HEK293T (cell line): Measurements from ENCODE around the gene MFSD12.

Experiments
- BHLHE40 ChIP-seq: fragments of 450-650 bp; IDR thresholded peaks from 2 replicates; pipeline ENCODE4 v1.6.1; 2016; ENCODE audit warnings: mild to moderate bottlenecking, moderate library complexity, borderline replicate concordance
- ELF4 ChIP-seq: fragments of 450-650 bp; IDR thresholded peaks from 2 replicates; pipeline ENCODE4 v1.6.1; 2017; ENCODE audit warnings: antibody characterized with exemption
- FOXM1 ChIP-seq: fragments of 450-650 bp; IDR thresholded peaks from 2 replicates; pipeline ENCODE4 v1.6.1; 2017; ENCODE audit warnings: mild to moderate bottlenecking, borderline replicate concordance
- SP1 ChIP-seq: fragments of 450-650 bp; IDR thresholded peaks from 2 replicates; pipeline ENCODE4 v1.6.1; 2017
- SUZ12 ChIP-seq: fragments of 450-650 bp; IDR thresholded peaks from 2 replicates; pipeline ENCODE4 v1.6.1; 2016; ENCODE audit warnings: mild to moderate bottlenecking
- ZNF384 ChIP-seq: fragments of 450-650 bp; IDR thresholded peaks from 2 replicates; pipeline ENCODE4 v1.6.1; 2016

- TF ChIP-seq ELF4 (no peak), SP1 (no peak), FOXM1 (no peak), BHLHE40 (no peak), SUZ12 (no peak), ZNF384 (no peak)
These were observed 49.8 kb downstream of the MFSD12 start for GRCh38 chr19:3507371-3508120.
